GM12891 (cell line): ENCODE data around the gene NCOR2.

ENCODE experiments used
- DNase-seq: peaks from one replicate; pipeline ENCODE4 v3.0.0; 2011; ENCODE audit warnings: low spot score; ENCODE audit not compliant: insufficient read length
- FAIRE-seq: peaks from 2 replicates; lab custom pipeline; 2011; peaks lifted over from hg19 to GRCh38; lab: Jason Lieb, UNC
- PAX5 ChIP-seq: IDR thresholded peaks from 2 replicates; pipeline ENCODE4 v1.6.1; 2011; ENCODE audit warnings: low read length, moderate library complexity, mild to moderate bottlenecking; ENCODE audit not compliant: insufficient read depth, severe bottlenecking
- POLR2A ChIP-seq: IDR thresholded peaks from 2 replicates; pipeline ENCODE4 v1.6.1; 2011; ENCODE audit warnings: low read depth, low read length, control low read depth
- POLR2AphosphoS5 ChIP-seq: IDR thresholded peaks from 2 replicates; pipeline ENCODE4 v1.6.1; 2011; ENCODE audit warnings: low read depth, low read length, control low read depth
- POU2F2 ChIP-seq: IDR thresholded peaks from 2 replicates; pipeline ENCODE4 v1.6.1; 2011; ENCODE audit warnings: low read depth, mild to moderate bottlenecking, control low read depth, low read length, moderate library complexity
- SPI1 ChIP-seq: IDR thresholded peaks from 2 replicates; pipeline ENCODE4 v1.6.1; 2011; ENCODE audit warnings: low read depth, low read length, control low read depth
- TAF1 ChIP-seq: IDR thresholded peaks from 2 replicates; pipeline ENCODE4 v1.6.1; 2011; ENCODE audit warnings: low read depth, low read length, control low read depth

The NCOR2 gene

GRCh38 chr12:124578854-124579253 lies 11.4 kb upstream of the NCOR2 start:
- FAIRE-seq (no peak), DNase-seq (no peak)
- TF ChIP-seq POU2F2 (no peak), TAF1 (no peak), PAX5 (no peak), POLR2AphosphoS5 (no peak), SPI1 (no peak), POLR2A (no peak)

- TF ChIP-seq POU2F2: no peak
- TF ChIP-seq POLR2AphosphoS5: no peak
- TF ChIP-seq SPI1: no peak
- TF ChIP-seq POLR2A: no peak
- TF ChIP-seq TAF1: no peak
- TF ChIP-seq PAX5: no peak
- DNase-seq: no peak
- FAIRE-seq: no peak
These were observed 11.0 kb upstream of the NCOR2 start for GRCh38 chr12:124578445-124578844.

- FAIRE-seq: no peak
- no peak for TF ChIP-seq POU2F2
- no peak for TF ChIP-seq POLR2A
- DNase-seq: no peak
These were observed 10.6 kb upstream of the NCOR2 start for GRCh38 chr12:124577986-124578385.

GRCh38 chr12:124577374-124577773 lies 10.0 kb upstream of the NCOR2 start:
- DNase-seq (no peak), FAIRE-seq (no peak)
- TF ChIP-seq TAF1: no peak
- TF ChIP-seq POLR2AphosphoS5: no peak
- TF ChIP-seq POU2F2: no peak
- no peak for TF ChIP-seq PAX5
- no peak for TF ChIP-seq POLR2A
- TF ChIP-seq SPI1: no peak

- no peak for FAIRE-seq
- TF ChIP-seq TAF1 (no peak), POU2F2 (no peak), PAX5 (no peak), POLR2AphosphoS5 (no peak), SPI1 (no peak), POLR2A (no peak)
- DNase-seq: no peak
These were observed 8.7 kb upstream of the NCOR2 start for GRCh38 chr12:124576061-124576650.

GRCh38 chr12:124573839-124574786 lies 6.7 kb upstream of the NCOR2 start:
- TF ChIP-seq TAF1: no peak
- TF ChIP-seq POU2F2: no peak
- TF ChIP-seq POLR2A: no peak
- no peak for TF ChIP-seq POLR2AphosphoS5
- TF ChIP-seq SPI1: no peak
- TF ChIP-seq PAX5: no peak
- no peak for DNase-seq
- FAIRE-seq: peak; percentile 9

GRCh38 chr12:124571556-124571955 lies 4.1 kb upstream of the NCOR2 start:
- no peak for TF ChIP-seq POU2F2
- no peak for TF ChIP-seq POLR2A
- DNase-seq (no peak), FAIRE-seq (peak; percentile 33)

- no peak for DNase-seq
- FAIRE-seq: no peak
- TF ChIP-seq TAF1 (no peak), PAX5 (no peak), POLR2A (no peak), POLR2AphosphoS5 (no peak), SPI1 (no peak), POU2F2 (no peak)
These were observed 3.4 kb upstream of the NCOR2 start for GRCh38 chr12:124570810-124571209.

- FAIRE-seq: no peak
- TF ChIP-seq POU2F2 (no peak), POLR2A (no peak), POLR2AphosphoS5 (no peak), SPI1 (no peak), TAF1 (no peak), PAX5 (no peak)
- DNase-seq: no peak
These were observed 2.1 kb upstream of the NCOR2 start for GRCh38 chr12:124569375-124570148.
